NB4 (cell line): ENCODE data around the gene RCCD1.

Source experiments
- CTCF ChIP-seq: IDR thresholded peaks from one replicate; pipeline ENCODE4 v1.5.1; 2012; ENCODE audit warnings: low read depth, low read length
- MAX ChIP-seq: IDR thresholded peaks from 2 replicates; pipeline ENCODE4 v1.6.1; 2011; ENCODE audit warnings: low read depth, low read length
- MYC ChIP-seq: IDR thresholded peaks from 2 replicates; pipeline ENCODE4 v1.6.1; 2011; ENCODE audit warnings: low read depth, low read length
- POLR2A ChIP-seq: IDR thresholded peaks from 2 replicates; pipeline ENCODE4 v1.6.1; 2011; ENCODE audit warnings: mild to moderate bottlenecking; ENCODE audit not compliant: insufficient read length; ENCODE audit errors: extremely low read depth

DNA sequence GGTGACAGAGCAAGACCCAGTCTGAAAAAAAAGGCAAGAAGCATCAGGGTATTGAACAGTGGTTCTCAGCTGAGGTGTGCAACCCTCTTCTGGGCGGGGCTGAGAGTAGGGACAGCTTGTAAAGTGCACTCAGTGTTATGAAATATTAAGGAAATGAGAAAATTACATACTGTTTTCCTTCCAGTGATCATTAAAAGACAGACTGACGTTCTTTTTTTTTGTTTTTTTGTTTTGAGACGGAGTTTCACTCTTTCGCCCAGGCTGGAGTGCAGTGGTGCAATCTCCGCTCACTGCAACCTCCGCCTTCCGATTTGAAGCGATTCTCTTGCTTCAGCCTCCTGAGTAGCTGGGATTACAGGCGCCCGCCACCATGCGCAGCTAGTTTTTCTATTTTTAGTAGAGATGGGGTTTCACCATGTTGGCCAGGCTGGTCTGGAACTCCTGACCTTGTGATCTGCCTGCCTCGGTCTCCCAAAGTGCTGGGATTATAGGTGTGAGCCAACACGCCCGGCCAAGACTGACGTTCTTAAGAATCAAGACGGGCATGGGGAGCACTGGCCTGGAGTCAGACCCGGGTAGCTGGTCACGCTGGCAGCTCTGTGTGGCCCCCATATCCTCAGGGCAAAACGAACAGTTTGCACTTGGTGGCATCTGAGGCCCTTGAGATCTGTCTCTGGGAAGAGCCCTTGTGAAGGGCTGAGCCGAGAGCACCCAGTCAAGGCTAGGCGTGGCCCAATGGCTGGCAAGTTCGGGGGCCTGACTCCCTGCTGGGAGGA, 40.2 kb upstream of the RCCD1 start:
- no peak for TF ChIP-seq CTCF
- no peak for TF ChIP-seq POLR2A
- TF ChIP-seq MYC = no peak
- TF ChIP-seq MAX = no peak
